HG03571 (cell line): Measurements from ENCODE around the gene SUV39H1.
A peak's percentile ranks its signal among the peaks of the same experiment; 100 is the strongest.
"Not testable (repeated sequence)": the region's sequence is repeated elsewhere in the genome, so short reads cannot be mapped to it uniquely, and the experiment has no call there.

Experiments used
- ATAC-seq: cut with Tn5 transposase; IDR thresholded peaks from one replicate; pipeline ENCODE4 v1.9.1; 2021; ENCODE audit not compliant: unreplicated experiment

SUV39H1 gene

DNA sequence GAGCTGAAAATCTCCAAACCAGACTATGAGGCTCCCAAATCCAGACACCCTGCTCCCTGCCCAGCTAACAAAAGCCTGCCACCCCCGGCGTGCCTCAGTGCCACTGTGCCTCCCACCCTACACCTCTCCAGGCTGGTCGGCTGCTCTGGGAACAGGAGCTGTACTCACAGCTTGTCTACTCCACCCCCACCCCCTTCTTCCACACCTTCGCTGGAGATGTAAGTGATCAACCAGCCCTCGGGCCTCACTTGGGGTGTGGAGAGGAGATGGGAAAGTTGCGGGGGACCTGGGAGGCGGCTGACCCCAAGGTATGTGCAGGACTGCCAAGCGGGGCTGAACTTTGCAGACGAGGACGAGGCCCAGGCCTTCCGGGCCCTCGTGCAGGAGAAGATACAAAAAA lies 11.1 kb upstream of the SUV39H1 start:
- no peak for ATAC-seq

DNA sequence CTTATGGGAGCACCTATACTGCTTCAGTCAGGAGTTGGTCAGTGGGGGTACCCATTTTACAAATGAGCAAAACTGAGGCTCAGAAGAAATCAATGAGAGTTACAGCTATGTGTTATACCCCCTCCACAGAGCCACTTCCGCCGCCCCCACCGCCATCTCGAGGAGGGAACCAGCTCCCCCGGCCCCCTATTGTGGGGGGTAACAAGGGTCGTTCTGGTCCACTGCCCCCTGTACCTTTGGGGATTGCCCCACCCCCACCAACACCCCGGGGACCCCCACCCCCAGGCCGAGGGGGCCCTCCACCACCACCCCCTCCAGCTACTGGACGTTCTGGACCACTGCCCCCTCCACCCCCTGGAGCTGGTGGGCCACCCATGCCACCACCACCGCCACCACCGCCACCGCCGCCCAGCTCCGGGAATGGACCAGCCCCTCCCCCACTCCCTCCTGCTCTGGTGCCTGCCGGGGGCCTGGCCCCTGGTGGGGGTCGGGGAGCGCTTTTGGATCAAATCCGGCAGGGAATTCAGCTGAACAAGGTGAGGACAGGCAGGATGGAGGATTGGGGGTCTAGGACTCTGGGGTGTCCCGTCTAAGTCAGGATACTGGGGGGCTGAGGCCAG lies 7.9 kb upstream of the SUV39H1 start:
- no peak for ATAC-seq

DNA sequence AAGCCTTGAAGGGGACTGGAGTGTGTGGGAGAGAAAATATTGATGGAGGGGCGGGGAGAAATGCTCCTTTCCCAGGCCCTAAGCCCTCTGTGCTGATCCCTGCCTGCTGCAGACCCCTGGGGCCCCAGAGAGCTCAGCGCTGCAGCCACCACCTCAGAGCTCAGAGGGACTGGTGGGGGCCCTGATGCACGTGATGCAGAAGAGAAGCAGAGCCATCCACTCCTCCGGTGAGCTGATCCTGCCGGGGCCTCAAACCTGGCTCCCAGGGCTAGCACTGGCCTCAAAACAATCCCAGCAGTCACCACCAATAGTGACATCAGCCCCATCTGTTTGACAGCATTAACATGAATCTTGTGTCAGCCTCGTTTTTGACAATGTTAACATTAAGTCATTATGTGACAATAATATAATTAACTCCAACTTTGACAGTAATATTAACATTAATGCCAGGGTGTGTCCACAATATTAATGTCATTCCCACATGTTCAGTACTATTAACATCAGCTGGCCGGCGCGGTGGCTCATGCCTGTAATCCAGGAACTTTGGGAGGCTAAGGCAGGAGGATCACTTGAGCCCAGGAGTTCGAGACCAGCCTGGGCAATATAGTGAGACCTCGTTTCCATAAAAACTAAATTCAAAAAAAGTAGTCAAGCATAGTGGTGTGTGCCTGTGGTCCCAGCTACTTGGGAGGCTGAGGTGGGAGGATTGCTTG lies 7.2 kb upstream of the SUV39H1 start:
- no peak for ATAC-seq

DNA sequence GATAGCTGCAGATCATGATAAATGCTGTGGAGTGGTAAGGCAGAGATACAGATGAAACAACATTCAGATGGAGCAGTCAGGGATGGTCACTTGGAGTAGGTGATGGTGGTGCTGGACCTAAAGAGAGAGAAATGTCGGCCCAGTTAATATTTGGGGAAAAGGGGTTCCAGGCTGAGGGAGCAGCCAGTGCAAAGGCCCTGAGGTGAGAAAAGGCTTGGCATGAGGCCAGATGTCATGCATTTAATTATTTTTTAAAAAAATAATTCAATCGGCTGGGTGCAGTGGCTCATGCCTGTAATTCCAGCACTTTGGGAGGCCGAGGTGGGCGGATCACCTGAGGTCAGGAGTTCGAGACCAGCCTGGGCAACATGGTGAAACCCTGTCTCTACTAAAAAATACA lies 4.8 kb upstream of the SUV39H1 start:
- not testable (repeated sequence) for ATAC-seq

DNA sequence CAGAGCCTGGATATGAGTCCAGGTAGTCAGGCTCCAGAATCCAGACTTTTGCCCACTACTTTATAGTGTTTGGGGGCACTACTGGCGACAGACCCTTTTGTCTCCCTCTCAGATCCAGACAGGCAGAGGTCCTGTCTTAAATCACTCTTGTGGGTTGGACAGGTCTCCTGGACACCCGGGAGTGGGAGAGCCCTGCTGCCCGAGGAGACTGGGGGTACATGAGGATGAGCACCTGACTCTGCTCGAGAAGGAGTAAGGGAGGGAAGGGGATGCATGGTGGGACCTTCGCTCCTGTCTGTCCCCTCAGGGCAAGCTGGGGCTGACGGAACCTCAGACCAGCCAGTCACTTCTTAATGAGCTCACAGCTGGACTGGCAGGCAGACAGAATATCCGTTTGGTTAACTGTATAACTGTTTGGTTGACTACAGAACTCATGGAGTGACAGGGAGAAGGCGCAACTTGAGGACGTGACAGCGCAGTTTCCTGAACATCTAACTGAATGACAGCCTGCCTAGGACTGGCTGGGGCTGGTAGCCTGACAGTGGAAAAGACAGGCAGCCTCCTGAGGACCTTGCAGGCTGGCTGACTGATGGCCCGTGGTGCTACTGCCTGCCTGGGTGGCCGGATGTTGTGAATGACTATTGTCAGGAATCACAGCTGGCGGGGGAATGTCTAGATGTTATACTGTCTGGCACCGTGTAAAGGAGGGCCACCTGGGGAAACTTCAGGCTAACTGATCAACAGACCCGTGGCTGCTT lies 1.6 kb upstream of the SUV39H1 start:
- no peak for ATAC-seq

DNA sequence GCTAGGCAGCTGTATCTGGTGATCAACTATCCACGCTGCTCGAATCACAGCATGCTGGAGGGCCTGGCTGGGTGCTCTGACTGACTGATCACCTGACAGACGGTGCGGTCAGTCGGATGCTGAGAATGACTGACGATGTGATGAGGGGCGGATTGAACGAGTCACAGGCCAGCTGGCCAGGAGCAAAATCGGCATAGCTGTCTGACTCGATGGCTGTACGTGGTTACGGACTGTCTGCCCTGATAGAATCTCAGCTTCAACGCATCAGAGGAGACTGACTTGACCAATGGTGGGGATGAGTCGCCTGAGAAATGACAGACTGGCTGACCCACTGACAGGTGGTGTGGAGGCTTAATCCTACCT lies 1.0 kb upstream of the SUV39H1 start:
- no peak for ATAC-seq

DNA sequence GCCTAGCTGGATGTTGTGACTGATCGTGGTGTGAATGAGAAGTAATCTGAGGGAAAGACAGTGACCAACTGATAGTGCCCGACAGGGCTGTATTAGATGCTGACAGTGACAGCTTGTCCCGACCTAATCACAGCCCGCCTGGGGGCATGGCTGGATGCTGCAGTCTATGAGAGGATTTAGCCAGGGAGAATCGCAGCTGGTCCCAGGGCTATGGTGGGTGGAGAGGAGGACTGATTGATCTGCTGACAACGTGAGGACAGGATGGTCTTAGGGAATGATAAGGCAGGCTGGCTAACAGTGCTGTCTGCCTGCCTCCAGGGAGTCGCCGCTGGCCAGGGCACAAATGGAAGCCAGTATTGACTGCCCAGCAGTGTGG lies 621 bp upstream of the SUV39H1 start:
- no peak for ATAC-seq

DNA sequence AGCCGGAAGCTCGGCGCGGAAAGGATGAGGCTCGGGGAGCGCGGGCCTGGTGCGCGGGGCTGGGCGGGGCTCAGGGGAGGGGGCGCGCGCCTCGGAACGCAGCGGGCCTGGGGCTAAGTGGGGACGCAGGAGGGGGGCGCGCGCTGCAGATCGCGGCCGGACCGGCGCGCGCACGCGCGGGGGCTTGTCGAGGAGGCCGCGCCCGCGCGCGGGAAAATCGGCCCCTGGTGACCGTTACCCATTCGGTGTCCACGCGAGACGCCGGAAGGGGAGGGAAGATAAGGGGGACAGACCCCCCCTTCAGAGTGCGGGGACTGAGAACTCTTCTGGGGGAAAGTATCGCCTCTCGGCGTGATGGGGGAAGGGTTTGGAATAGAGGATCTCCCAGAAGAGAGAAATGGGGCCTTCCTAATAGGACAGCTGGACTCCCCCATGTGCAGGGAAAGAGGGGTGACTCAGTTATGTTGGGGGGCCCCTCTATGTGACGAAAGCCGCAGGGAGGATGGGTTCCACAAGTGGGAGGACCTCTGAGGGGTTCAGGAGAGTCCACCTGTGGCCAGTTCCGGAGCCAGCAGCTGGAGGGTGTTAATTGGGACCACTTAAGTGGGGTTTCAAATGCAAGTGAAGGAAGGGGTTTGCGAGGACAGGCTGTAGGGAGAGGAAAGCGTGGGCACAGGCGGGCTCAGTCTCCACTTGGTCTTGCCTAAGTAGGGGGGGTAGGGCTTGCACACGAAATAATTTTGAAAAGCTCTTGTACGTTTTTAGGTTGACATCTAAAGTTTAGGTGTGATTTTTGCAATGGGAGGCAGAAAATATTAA lies 584 bp downstream of the SUV39H1 start:
- ATAC-seq = peak; percentile 20

DNA sequence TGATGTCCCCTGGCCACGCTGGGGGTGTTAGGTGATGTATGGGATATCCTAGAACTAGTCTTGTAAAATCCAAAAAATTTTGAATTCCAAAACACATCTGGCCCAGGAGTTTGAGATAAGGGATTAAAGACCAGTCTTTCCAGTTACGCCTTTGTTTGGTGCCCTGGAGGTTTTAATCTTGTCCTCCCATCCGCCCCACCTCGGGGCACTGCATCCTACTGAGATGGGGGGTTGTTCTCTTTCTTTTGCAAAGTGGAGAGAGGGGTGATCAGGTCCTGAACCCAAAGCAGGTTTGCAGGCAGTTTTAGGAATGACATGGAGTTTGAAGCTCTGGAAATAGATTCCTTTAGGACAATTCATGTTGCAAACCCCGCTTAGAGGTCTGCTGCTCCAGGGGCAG lies 1.8 kb downstream of the SUV39H1 start:
- no peak for ATAC-seq

DNA sequence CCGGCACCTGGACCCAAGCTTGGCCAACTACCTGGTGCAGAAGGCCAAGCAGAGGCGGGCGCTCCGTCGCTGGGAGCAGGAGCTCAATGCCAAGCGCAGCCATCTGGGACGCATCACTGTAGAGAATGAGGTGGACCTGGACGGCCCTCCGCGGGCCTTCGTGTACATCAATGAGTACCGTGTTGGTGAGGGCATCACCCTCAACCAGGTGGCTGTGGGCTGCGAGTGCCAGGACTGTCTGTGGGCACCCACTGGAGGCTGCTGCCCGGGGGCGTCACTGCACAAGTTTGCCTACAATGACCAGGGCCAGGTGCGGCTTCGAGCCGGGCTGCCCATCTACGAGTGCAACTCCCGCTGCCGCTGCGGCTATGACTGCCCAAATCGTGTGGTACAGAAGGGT lies 3.7 kb downstream of the SUV39H1 start:
- no peak for ATAC-seq

DNA sequence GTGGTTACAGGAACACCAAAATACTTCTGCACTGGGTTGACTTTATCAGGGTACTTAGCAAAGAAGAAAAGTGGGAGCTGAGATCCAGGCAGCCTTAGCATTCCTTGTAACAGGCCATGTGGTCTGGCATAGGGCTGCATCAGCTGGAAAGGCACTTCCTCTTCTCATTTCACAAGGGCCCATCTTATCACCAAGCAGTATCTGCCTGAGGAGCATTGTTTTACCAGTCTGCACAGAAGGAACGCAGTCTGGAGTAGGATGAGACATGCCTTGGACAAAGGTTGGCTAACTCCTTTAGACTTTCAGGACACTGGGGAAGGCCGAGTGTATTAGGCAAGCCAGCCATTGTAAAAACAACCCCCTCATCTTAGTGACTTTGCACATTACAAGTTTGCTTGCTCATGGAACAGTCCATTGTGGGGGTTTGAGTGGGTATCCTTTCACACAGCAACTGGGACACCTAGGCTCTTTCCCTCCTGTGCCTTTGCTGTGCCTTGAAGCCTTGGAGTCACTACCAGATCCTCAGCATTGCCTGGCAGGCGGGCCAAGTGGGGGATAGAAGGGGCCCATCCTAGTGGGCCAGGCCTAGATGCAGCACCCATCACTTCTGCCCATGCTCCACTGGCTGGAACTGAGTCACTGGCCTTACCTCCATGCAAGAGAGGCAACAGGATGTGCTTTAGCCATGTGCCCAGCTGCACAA lies 4.6 kb downstream of the SUV39H1 start:
- ATAC-seq = no peak

DNA sequence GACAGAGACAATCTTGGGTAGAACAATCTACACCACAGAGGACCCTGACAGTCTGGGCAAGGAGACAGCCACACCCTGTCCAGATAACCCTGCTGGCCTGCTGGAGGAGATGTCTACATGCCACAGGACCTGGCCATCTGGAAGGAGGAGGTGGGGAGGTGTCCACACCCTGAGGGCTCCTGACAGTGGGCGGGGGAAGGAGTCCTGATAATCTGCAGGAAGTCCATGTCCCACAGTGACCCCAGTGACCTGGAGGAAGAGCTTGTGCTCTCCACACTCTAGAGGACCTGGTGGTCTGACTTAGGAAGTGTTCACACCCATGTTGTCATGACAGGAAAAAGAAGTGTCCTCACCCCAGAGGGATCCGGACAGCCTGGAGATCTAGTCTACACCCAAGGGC lies 5.5 kb downstream of the SUV39H1 start:
- no peak for ATAC-seq

DNA sequence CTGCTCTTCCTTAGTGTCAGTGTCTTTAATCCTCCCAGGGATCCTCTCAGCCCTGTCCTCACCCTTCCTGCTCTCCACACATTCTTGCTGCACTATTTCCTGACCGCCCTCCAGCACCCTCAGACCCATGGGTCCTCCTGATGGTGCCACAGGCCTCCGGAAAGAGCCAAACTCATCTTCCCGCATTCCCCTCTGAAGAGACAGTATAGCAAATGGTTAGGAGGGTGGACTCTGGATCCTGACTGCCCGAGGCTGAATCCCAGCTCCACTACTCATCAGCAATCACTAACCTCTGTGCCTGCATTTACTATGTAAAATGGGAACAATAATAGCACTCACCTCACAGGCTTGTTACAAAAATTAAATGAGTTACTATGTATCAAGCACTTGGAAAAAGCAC lies 6.2 kb downstream of the SUV39H1 start:
- no peak for ATAC-seq

DNA sequence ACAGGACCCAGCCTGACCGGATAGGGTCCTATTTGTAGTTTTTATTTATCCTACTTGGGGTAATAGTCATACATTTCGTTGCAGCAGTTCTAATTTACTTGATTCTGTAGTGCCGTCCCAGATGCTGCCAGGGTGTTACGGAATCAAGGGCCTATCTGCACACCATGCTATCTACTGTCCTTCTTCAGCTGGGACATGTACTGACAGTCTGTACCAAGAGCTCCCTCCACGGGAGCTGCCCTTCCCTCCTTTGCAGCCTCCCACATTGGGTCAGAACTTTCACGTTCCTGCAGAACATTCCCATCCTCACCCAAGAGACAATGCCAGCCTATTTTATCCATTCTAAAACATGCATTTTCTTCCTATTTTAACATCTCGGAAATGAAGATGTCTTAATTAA lies 6.7 kb downstream of the SUV39H1 start:
- no peak for ATAC-seq

DNA sequence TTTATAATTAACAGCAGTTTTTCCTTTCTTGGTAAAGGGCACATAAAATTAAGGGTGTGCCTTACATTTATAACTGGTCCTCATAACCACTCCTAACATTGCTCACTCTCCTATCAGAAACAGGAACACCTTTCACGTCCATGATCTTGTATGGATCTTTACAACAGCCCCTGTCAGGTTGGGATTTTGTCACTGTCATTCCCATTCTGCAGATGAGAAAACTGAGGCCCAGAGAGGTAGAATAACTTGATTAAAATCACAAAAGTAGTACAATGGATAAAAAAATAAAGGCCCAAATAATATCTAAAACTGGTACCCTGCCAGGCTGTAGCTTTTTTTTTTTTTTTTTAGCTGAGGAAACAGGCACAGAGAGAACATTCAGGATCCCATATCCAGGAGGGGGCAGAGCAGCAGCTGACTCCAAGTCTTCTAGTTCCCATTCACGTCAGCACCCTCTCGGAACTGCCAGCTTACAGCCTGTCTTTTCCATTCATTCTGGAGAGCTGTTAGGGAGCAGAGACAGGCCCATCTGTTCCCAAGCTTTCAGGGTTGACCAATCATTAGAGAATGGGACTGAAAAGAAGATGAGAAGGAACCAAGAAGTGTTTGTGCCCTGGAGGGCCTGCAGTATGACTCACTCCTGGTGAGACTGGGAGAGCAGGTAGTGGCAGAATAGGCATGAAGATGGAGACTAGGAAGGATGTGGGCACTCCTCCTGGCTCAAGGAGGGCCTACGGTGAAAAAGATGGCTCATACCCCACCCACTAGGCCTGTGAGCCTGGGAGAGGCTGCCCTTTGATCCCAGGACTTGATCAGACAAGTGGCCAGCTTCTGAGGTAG lies 7.3 kb downstream of the SUV39H1 start:
- no peak for ATAC-seq

DNA sequence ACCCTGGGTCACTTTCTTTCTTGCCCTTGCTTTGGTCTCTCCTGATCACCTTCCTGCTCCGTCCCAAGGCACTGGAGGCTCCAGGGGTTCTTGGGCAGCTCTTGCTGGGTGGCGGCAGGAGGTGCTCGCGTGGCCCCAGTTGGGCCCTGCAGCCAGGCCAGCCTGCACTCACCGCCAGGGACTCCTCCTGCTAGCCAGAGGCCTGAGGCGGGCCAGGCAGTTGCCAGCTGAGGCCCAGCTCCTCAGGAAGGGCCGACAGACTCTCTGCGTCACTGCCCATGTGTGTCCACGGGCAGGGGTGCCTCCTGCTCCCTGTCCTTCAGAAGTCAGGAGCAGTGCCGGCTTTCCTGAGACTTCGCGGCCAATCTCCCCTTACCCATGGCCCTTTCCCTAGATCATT lies 9.3 kb downstream of the SUV39H1 start:
- no peak for ATAC-seq

DNA sequence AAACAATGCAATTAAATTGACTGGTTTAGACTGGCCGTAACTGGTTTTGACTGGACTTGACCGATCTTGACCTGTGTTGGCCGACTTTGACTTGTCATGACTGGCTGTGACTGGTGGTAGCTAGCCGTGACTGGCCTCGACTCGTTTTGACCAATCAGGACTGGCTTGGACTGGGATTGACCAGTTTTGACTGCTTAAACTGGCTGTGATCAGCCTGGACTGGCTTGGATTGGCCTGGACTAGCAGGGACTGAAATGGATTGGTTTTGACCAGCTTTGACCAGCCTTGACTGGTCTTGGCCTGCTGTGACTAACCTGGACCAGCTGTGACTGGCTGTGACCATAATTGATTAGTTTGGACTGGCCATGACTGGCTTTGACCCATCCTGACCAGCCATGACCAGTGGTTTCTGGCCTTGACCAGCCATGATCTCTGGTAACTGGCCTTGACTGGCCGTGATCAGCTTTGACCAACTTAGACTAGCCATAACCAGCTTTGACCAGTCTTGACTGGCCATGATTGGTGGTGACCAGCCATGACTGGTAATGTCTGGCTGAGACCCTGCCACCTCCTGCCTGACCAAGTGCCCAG lies 13.1 kb downstream of the SUV39H1 start:
- no peak for ATAC-seq

DNA sequence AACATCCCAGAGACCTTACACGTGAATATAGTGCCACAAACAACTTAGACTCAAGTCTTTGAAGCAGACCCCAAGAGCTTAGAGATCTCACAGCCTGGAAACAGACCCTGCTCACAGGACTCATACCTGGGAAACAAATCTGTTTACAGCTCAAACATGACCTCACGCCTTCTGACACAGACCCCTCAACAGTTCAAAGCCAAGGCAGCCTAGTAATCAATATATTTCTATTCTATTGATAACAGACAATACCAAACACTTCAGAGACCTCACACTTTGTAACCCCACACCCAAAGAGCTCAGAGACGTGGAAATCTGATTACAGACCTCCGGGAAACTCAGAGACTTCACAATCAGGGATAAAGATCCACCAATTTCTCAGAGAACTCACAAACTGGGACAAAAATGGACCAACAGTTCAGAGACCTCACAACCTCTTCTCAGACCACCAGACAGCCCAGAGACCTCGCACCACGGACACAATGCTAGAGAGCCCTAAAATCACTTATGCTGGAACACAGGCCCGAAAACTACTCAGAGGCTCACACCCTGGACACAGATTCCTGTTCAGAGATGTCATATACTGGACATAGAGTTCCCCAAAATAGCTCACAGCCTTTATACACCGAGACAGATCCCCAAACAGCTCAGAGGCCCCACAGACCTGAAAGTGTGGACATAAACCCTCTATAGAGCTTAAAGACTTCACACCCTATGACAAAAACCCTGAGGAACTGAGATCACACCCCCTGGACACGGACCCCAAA lies 14.8 kb downstream of the SUV39H1 start:
- ATAC-seq = no peak

DNA sequence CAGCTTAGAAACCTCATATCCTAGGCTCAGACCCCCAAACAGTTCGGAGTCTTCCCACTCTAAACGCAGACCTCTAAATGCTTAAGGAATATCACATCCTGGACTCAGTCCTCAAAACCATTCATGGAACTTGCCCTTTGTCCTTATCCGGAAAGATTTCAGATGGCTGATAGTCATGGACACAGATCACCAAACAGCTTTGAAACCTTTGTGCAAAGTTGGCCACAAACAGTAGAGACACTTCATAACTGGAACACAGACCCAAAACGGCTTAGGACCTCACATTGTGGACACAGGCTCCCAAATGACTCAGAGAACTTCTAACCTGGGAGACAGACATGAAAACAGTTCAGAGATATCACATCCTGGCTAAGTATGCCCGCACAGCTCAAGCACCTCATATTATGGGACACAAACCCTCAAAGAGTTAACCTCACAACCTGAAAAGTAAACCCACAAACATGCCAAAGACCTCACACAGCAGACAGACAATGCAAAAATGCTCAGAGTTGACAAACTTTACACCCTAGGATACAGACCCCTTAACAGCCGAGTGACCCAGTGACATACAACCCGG lies 15.5 kb downstream of the SUV39H1 start:
- no peak for ATAC-seq
